Colonic mucosa (tissue), 4 donors: ENCODE results near the gene BRD4. TPM values are rescaled to one million over a fixed set of nuclear protein-coding genes. Genes with fewer than 3 reads are reported as not detected.
"Not testable (repeated sequence)": the region's sequence is repeated elsewhere in the genome, so short reads cannot be mapped to it uniquely, and the experiment has no call there.

Source experiments
- DNase-seq: peaks from one replicate; pipeline ENCODE4 v3.0.0-alpha.2; 2020
- H3K27ac ChIP-seq: fragments of 200-600 bp; one replicate; pipeline ENCODE4 v1.8.0; 2021
- H3K27me3 ChIP-seq: fragments of 200-600 bp; one replicate; pipeline ENCODE4 v1.8.0; 2021
- H3K36me3 ChIP-seq: fragments of 200-600 bp; one replicate; pipeline ENCODE4 v1.8.0; 2021
- H3K4me1 ChIP-seq: fragments of 200-600 bp; one replicate; pipeline ENCODE4 v1.8.0; 2021; ENCODE audit warnings: mild to moderate bottlenecking
- H3K4me3 ChIP-seq: fragments of 200-600 bp; one replicate; pipeline ENCODE4 v1.8.0; 2021
- H3K9ac ChIP-seq, 2 donors: one replicate each; pipeline ENCODE4 v1.7.0; 2013; ENCODE audit warnings: control low read depth in 2 of 2, low read depth in 2 of 2, low read length in 2 of 2
- H3K9me3 ChIP-seq: fragments of 200-600 bp; one replicate; pipeline ENCODE4 v1.8.0; 2021
- intact Hi-C: fragments of 100-400 bp; cut with DNase I; formaldehyde crosslinking; loops from one replicate; pipeline ENCODE4 v1.14.1; 2022
- total RNA-seq, 2 donors: library from RNA; stranded (reverse); fragmentation: NEBNext Ultra II Directional in 1 of 2; extraction: Animal tissue kit (Norgen Biotek cat#: 25700) in 1 of 2; gene quantifications; one replicate each; pipeline ENCODE4 v1.2.1, GENCODE V29; 2021
- TF ChIP-seq, protein P1 (sequence below): fragments of 200-600 bp; IDR thresholded peaks from one replicate; pipeline ENCODE4 v1.8.0; 2022; ENCODE audit warnings: antibody characterized with exemption, mild to moderate bottlenecking
- donor health status: healthy.
- donor health status: DM: no; HTN: no; CAD: no.
- donor health status: DM: no; HTN: no; CAD: no.

BRD4 gene
- total RNA-seq, 2 donors from 2014 or later = 67.2 to 82.7 TPM

DNA sequence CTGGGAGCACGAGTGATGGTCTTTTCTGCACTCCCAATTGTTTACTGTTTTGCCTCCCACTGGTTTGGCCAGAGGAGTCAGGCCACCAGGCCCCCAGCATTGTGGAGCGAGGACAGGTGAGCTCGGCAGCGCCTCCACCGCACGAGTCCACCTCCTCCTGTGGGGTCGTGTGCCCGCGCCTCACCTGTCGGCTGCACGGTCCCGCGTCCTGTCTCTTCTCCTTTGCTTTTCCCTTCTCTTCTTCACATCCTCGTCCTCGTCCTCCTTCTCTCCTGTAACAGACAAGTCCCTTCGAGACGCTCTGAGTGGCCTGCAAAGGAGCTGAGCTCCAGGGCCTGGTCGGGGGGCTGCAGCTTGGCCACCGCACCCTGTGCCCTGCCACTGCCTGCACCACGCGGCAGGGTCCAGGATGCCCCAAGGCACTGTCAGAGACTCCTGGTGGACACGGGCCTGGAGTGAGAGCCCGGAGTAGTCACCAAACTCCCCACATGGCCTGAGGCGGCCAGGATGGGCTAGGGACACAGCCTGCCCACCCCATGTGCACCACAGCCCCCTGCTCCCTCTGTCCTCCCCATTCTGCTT, 35.8 kb upstream of the BRD4 start:
- Histone ChIP-seq H3K9me3 (no peaks in the 10 kb centered on the region), H3K4me1 (no peaks in the 10 kb centered on the region), H3K27me3 (no peaks in the 10 kb centered on the region), H3K9ac (no peak overlapping the region), H3K4me3 (no peak overlapping the region), H3K27ac (no peak overlapping the region), H3K36me3 (peaks cover 38% of the 10 kb centered on the region)
- intact Hi-C loops = no loop called here
- DNase-seq = no peak
- TF ChIP-seq, protein P1, sequence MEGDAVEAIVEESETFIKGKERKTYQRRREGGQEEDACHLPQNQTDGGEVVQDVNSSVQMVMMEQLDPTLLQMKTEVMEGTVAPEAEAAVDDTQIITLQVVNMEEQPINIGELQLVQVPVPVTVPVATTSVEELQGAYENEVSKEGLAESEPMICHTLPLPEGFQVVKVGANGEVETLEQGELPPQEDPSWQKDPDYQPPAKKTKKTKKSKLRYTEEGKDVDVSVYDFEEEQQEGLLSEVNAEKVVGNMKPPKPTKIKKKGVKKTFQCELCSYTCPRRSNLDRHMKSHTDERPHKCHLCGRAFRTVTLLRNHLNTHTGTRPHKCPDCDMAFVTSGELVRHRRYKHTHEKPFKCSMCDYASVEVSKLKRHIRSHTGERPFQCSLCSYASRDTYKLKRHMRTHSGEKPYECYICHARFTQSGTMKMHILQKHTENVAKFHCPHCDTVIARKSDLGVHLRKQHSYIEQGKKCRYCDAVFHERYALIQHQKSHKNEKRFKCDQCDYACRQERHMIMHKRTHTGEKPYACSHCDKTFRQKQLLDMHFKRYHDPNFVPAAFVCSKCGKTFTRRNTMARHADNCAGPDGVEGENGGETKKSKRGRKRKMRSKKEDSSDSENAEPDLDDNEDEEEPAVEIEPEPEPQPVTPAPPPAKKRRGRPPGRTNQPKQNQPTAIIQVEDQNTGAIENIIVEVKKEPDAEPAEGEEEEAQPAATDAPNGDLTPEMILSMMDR = no peak

DNA sequence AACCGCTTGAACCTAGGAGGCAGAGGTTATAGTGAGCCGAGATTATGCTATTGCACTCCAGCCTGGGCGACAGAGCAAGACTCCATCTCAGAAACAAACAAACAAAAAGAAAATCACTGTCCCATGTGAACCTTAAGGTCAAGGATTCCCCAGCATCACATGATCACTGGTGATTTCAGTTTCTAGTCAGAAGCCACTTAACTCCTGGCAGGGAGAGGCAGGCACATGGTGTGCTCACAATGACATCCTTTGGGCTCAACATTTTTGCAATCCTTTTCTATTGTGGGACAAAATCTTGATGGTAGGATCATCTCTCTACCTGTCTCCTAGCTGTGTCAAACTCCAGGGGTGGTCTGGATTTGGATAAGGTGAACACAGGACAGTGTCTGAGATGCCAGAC, 35.1 kb upstream of the BRD4 start:
- TF ChIP-seq, protein P1 = no peak
- Histone ChIP-seq H3K9ac (no peak overlapping the region), H3K4me3 (no peak overlapping the region), H3K27me3 (no peaks in the 10 kb centered on the region), H3K4me1 (no peaks in the 10 kb centered on the region), H3K9me3 (no peaks in the 10 kb centered on the region), H3K36me3 (peaks cover 31% of the 10 kb centered on the region), H3K27ac (no peak overlapping the region)
- intact Hi-C loops = no loop called here
- DNase-seq = no peak

DNA sequence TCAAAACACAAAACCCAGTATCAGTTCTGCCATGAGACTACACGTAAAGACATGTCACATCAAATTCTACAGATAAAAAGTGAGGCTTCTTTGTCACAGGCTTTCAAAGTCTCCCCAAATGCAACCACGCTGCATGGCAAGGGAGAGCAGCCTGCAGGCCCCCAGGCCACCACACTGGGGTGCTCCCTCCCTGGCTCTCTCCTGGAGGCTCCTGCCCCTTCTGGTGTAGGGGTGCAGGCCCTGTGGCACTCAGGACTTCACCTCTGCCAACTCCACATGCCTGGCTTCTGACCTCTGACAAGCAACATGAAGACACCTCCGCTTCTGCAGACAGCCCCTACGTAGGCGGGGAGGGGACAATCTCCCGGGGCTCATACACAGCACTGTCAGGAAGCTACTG, 32.9 kb upstream of the BRD4 start:
- Histone ChIP-seq H3K4me3 (no peak overlapping the region), H3K9ac (no peak overlapping the region), H3K9me3 (no peaks in the 10 kb centered on the region), H3K27me3 (no peaks in the 10 kb centered on the region), H3K27ac (no peak overlapping the region), H3K36me3 (peaks cover 23% of the 10 kb centered on the region), H3K4me1 (no peaks in the 10 kb centered on the region)
- no peak for DNase-seq
- TF ChIP-seq, protein P1 = no peak
- intact Hi-C loops = no loop called here

DNA sequence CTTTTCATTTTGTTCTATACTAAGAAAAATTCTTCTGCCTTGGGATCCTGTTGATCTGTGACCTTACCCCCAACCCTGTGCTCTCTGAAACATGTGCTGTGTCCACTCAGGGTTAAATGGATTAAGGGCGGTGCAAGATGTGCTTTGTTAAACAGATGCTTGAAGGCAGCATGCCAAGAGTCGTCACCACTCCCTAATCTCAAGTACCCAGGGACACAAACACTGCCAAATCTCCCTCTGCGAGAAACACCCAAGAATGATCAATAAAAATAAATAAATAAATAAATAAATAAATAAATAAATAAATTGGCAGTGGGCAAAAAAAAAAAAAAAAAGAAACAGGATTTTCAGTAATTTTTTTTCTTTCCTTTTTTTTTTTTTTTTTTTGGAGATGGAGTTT, 31.5 kb upstream of the BRD4 start:
- H3K4me1 ChIP-seq, H3K27ac ChIP-seq, H3K27me3 ChIP-seq, H3K9ac ChIP-seq, DNase-seq, intact Hi-C loops, H3K4me3 ChIP-seq, H3K9me3 ChIP-seq: not testable (repeated sequence)
- H3K36me3 ChIP-seq = peaks cover 17% of the 10 kb centered on the region

DNA sequence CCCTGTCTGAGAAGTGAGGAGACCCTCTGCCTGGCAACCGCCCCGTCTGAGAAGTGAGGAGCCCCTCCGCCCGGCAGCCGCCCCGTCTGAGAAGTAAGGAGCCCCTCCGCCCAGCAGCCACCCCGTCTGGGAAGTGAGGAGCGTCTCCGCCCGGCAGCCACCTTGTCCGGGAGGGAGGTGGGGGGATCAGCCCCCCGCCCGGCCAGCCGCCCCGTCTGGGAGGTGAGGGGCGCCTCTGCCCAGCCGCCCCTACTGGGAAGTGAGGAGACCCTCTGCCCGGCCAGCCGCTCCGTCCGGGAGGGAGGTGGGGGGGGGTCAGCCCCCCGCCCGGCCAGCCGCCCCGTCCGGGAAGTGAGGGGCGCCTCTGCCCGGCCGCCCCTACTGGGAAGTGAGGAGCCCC, 30.7 kb upstream of the BRD4 start:
- H3K9ac ChIP-seq, H3K36me3 ChIP-seq, DNase-seq, intact Hi-C loops, H3K27ac ChIP-seq, H3K4me1 ChIP-seq, H3K27me3 ChIP-seq, H3K9me3 ChIP-seq, H3K4me3 ChIP-seq: not testable (repeated sequence)

DNA sequence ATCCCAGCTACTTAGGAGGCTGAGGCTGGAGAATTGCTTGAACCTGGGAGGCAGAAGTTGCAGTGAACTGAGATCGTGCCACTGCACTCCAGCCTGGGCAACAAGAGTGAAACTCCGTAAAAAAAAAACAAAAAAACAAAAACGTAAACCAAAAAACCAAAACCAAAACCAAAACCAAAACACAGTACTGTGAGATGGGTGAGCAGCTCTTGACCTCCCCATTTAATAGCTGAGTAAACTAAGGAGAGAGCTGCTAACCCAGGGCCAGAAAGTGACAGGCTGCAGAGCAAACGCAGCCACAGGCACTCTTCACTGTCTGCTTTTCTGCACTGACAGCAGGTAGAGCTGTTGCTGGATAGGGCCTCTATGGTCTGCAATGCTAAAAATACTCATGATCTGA, 27.7 kb upstream of the BRD4 start:
- H3K4me3 ChIP-seq, H3K9ac ChIP-seq, H3K4me1 ChIP-seq, H3K27ac ChIP-seq, intact Hi-C loops, H3K27me3 ChIP-seq, H3K9me3 ChIP-seq, DNase-seq: not testable (repeated sequence)
- H3K36me3 ChIP-seq = peaks cover 11% of the 10 kb centered on the region

DNA sequence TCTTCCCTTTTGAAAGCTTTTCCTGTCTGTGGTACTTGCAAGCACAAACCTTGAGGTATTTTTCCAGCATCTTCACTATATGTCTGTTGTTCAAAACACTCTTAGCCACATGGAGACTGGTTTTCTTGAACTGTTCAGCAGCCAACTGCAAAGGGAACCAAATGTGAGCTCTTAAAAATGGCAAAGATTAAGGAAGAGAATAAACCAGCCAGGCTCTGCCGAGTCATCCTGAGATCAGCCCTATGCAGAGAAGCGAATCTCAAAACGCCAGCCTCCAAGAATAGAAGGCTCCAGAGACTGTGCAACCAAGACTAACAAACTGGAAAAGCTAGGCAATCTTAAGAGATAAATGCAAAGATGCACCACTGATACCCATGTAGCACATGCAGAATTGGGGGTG, 26.6 kb upstream of the BRD4 start:
- Histone ChIP-seq H3K4me3 (no peak overlapping the region), H3K27ac (no peak overlapping the region), H3K9me3 (no peaks in the 10 kb centered on the region), H3K4me1 (no peaks in the 10 kb centered on the region), H3K27me3 (no peaks in the 10 kb centered on the region), H3K9ac (no peak overlapping the region), H3K36me3 (peaks cover 11% of the 10 kb centered on the region)
- TF ChIP-seq, protein P1 = no peak
- no peak for DNase-seq
- intact Hi-C loops = no loop called here
